Right lobe of liver (tissue), 6 donors: Measurements from ENCODE around the gene KCND3. TPM values are rescaled to one million over a fixed set of nuclear protein-coding genes. Genes with fewer than 3 reads are reported as not detected.

ENCODE experiments used
- ATAC-seq, 4 donors: fragments of 200-7000 bp; cut with Tn5 transposase; one replicate each; pipeline ENCODE4 v1.9.1; 2020; ENCODE audit warnings: mild to moderate bottlenecking in 4 of 4, moderate library complexity in 4 of 4
- DNase-seq, 3 donors: peaks; one replicate each; pipeline ENCODE4 v3.0.0-alpha.2; 2020
- H3K27ac ChIP-seq, 3 donors: fragments of 200-600 bp; one replicate each; pipeline ENCODE4 v1.8.0; 2022
- H3K27me3 ChIP-seq, 2 donors: fragments of 200-600 bp; one replicate each; pipeline ENCODE4 v1.8.0; 2022
- H3K36me3 ChIP-seq, 4 donors: fragments of 200-600 bp; sonication (generic) in 1 of 4; one replicate each; pipeline versions ENCODE4 v1.5.1 to v1.8.0; 2017 to 2022; ENCODE audit warnings: control low read depth in 1 of 4
- H3K4me1 ChIP-seq, 4 donors: fragments of 200-600 bp; sonication (generic) in 1 of 4; one replicate each; pipeline versions ENCODE4 v1.5.1 to v1.8.0; 2017 to 2022; ENCODE audit warnings: control low read depth in 1 of 4
- H3K4me3 ChIP-seq, 3 donors: fragments of 200-600 bp; one replicate each; pipeline ENCODE4 v1.8.0; 2022
- H3K9me3 ChIP-seq, 4 donors: fragments of 200-600 bp; sonication (generic) in 1 of 4; one replicate each; pipeline versions ENCODE4 v1.5.1 to v1.8.0; 2017 to 2022; ENCODE audit warnings: control low read depth in 1 of 4
- POLR2A ChIP-seq: fragments of 450-650 bp; IDR thresholded peaks from one replicate; pipeline ENCODE4 v1.6.1; 2017; ENCODE audit warnings: antibody characterized with exemption, mild to moderate bottlenecking
- WGBS: methylation state at CpG from one replicate; pipeline ENCODE4 v1.1.6; 2018; ENCODE audit warnings: low coverage, low lambda C conversion rate; ENCODE audit not compliant: insufficient coverage; ENCODE audit errors: missing lambda C conversion rate; 5-methylcytosine and 5-hydroxymethylcytosine counted together
- intact Hi-C, 2 donors: fragments of 100-400 bp; cut with DNase I; formaldehyde crosslinking; loops; one replicate each; pipeline versions ENCODE4 v1.11.2 to v1.14.1; 2022
- total RNA-seq, 6 experiments: library from RNA; depleted of rRNA in 2 of 6; stranded (reverse); fragments of >200 nt in 2 of 6; fragmentation: NEBNext Ultra II Directional in 3 of 6; extraction: Animal tissue kit (Norgen Biotek cat#: 25700) in 3 of 6; gene quantifications; one replicate each; pipeline versions ENCODE4 v1.1.0 to v1.2.4, GENCODE V29; 2016 to 2023
- TF ChIP-seq, protein P1 (sequence below), 4 donors: fragments of 200-600 bp in 3 of 4; fragments of 450-650 bp in 1 of 4; IDR thresholded peaks; one replicate each; pipeline versions ENCODE4 v1.5.1 to v1.8.0; 2016 to 2022; ENCODE audit warnings: antibody characterized with exemption in 4 of 4, mild to moderate bottlenecking in 2 of 4
- donor health status: DM: no; HTN: yes; CAD: no.
- donor health status: DM: no; HTN: no; CAD: no.
- donor health status: DM: no; HTN: no; CAD: no.
- donor health status: DM: no; HTN: yes; CAD: no.
- donor health status: DM: no; HTN: yes; CAD: no.

The KCND3 gene
- total RNA-seq, 6 experiments from 2014 or later: 8.1 to 25.5 (median 16.2) TPM

DNA sequence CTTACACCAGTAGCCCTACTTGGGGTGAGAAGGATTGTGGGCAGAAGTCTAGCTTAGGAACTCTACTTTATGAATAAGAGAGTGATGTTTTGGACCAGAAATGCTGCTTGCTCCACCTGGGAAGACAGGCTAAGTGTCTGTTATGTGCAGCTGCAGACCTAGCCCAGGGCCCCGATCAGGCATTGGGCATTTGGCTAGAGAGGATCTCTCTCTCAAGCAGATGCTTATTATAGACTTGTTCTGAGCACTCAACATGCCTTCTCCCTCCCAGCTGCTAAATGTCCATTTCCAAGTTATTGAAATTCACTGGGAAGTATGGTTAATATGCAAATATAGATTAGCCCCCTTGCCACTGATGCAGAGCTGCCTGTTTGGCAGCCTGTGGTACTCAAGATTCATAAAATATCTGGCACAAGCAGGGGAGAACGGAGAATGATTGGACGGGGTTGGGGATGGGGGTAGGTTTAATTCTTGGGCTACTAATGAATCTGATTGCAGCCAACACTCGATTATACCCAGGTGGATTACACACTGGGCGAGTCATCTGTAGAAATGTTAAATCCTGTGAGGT lies 115.9 kb downstream of the KCND3 start:
- WGBS: 100% methylated on average over 3 of the region's 5 CpGs
- Histone ChIP-seq H3K36me3 (no peaks in the 10 kb centered on the region), H3K4me3 (no peak overlapping the region), H3K9me3 (no peaks in the 10 kb centered on the region), H3K4me1 (peaks cover 0 to 5% (median 1%) of the 10 kb centered on the region in 4 donors), H3K27ac (no peak overlapping the region), H3K27me3 (no peaks in the 10 kb centered on the region)
- no peak for TF ChIP-seq POLR2A
- TF ChIP-seq, protein P1, sequence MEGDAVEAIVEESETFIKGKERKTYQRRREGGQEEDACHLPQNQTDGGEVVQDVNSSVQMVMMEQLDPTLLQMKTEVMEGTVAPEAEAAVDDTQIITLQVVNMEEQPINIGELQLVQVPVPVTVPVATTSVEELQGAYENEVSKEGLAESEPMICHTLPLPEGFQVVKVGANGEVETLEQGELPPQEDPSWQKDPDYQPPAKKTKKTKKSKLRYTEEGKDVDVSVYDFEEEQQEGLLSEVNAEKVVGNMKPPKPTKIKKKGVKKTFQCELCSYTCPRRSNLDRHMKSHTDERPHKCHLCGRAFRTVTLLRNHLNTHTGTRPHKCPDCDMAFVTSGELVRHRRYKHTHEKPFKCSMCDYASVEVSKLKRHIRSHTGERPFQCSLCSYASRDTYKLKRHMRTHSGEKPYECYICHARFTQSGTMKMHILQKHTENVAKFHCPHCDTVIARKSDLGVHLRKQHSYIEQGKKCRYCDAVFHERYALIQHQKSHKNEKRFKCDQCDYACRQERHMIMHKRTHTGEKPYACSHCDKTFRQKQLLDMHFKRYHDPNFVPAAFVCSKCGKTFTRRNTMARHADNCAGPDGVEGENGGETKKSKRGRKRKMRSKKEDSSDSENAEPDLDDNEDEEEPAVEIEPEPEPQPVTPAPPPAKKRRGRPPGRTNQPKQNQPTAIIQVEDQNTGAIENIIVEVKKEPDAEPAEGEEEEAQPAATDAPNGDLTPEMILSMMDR (IDR thresholded peaks at IDR 0.05): no peak
- DNase-seq (no peak), ATAC-seq (no peak)
- intact Hi-C loops: no loop called here

GRCh38 chr1:111870181-111870580 lies 119.3 kb downstream of the KCND3 start:
- Histone ChIP-seq H3K9me3 (no peaks in the 10 kb centered on the region), H3K4me1 (no peaks in the 10 kb centered on the region), H3K27me3 (no peaks in the 10 kb centered on the region), H3K27ac (no peak overlapping the region), H3K36me3 (no peaks in the 10 kb centered on the region), H3K4me3 (no peak overlapping the region)
- TF ChIP-seq, protein P1 (IDR thresholded peaks at IDR 0.05): no peak
- TF ChIP-seq POLR2A: no peak
- DNase-seq (no peak), ATAC-seq (no peak)
- 82% methylated on average over 1 of the region's 1 CpG for WGBS
- intact Hi-C loops: no loop called here

DNA sequence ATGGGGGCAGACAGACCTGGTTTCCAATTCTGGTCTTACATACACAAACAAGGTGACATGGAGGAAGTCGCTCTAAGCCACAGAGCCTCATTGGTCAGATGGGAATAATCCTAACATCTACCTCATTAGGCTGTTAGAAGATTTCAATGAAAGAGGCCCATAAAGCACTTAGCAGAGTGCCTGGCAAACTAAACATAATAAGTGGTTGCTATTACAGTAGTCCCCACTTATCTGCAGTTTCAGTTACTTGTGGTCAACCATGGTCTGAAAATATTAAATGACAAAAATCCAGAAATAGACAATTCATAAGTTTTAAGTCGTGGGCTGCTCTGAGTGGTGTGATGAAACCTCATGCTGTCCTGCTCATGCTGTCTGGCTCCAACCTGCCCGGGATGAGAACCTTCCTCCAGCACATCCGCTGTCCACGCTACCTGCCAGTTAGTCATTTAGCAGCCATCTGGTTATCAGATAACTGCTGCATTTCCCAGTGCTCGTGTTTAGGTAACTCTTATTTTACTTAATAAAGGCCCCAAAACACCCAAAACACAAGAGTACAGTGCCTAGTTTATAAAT lies 121.5 kb downstream of the KCND3 start:
- H3K36me3 ChIP-seq: no peaks in the 10 kb centered on the region
- no peaks in the 10 kb centered on the region for H3K27me3 ChIP-seq
- no peaks in the 10 kb centered on the region for H3K9me3 ChIP-seq
- H3K27ac ChIP-seq: no peak overlapping the region
- no peak for DNase-seq
- 69% methylated on average over 5 of the region's 6 CpGs for WGBS
- H3K4me3 ChIP-seq: no peak overlapping the region
- no peak for TF ChIP-seq POLR2A
- TF ChIP-seq, protein P1 (IDR thresholded peaks at IDR 0.05): no peak
- no peak for ATAC-seq
- intact Hi-C loops: no loop called here
- peaks cover 0 to 7% (median 0%) of the 10 kb centered on the region in 4 donors for H3K4me1 ChIP-seq

DNA sequence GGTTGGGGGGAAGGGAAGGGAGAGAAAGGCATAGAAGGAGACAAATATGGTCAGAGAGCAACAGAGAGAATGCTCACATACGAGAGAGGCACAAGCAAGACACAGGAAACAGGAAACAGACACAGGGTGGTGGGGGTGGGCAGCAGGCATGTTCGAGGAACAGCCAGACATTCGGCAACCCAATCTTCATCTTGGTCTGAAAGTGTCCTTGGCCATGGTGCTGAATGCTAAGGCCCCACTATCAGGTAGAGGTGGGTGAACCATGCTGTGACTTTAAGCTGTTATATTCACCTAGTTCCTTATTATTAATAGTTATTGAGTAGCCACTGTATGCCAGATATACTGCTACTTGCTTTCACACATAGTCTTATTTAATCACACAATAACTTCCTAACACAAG lies 124.6 kb downstream of the KCND3 start:
- no peak for DNase-seq

More for the DNA sequence above, 124.6 kb downstream of the KCND3 start:
- no peaks in the 10 kb centered on the region for H3K36me3 ChIP-seq
- H3K9me3 ChIP-seq: no peaks in the 10 kb centered on the region
- intact Hi-C loops: no loop called here
- H3K27ac ChIP-seq: no peak overlapping the region
- TF ChIP-seq POLR2A: no peak
- TF ChIP-seq, protein P1 (IDR thresholded peaks at IDR 0.05): no peak
- H3K4me1 ChIP-seq: peaks cover 0 to 16% (median 9%) of the 10 kb centered on the region in 4 donors
- 29% methylated on average over 3 of the region's 3 CpGs for WGBS
- H3K27me3 ChIP-seq: no peaks in the 10 kb centered on the region
- H3K4me3 ChIP-seq: no peak overlapping the region
- ATAC-seq: no peak
